HepG2 (cell line): ENCODE measurements around the gene TSPAN9. TPM values are rescaled to one million over a fixed set of nuclear protein-coding genes. Genes with fewer than 3 reads are reported as not detected.

Experiments
- ATAC-seq: fragments of 200-7000 bp; cut with Tn5 transposase; 3 replicates; pipeline ENCODE4 v1.9.1; 2020; ENCODE audit warnings: mild to moderate bottlenecking, moderate library complexity
- BruUV-seq: library from RNA; stranded (reverse); fragments of 400-500 nt; replicated peaks from 2 replicates; lab custom pipeline; 2021; lab: Mats Ljungman, UMichigan
- CTCF ChIA-PET: fragments of 300-600 bp; formaldehyde crosslinking; extraction: SDS; loops from one replicate; lab custom pipeline; 2021; ENCODE audit warnings: low total read pairs, inconsistent platforms, low intra/inter-chr PET ratio; lab: Yijun Ruan, JAX
- POLR2A ChIA-PET: fragments of 350-600 bp; sonication (Branson Sonifier 250); formaldehyde crosslinking; loops from one replicate; lab custom pipeline; 2020; ENCODE audit warnings: antibody characterized with exemption, inconsistent platforms; lab: Yijun Ruan, JAX
- DNase-seq: peaks from one replicate; pipeline ENCODE4 v3.0.0-alpha.2; 2015; ENCODE audit warnings: low spot score
- FAIRE-seq: peaks from 3 replicates; lab custom pipeline; 2011; peaks lifted over from hg19 to GRCh38; lab: Jason Lieb, UNC
- H2AFZ ChIP-seq: one replicate; pipeline ENCODE4 v1.6.1; 2011; ENCODE audit warnings: low read length, inconsistent platforms
- H3K27ac ChIP-seq: fragments of 300-600 bp; 3 replicates; pipeline ENCODE4 v1.8.0; 2011; ENCODE audit warnings: mixed run types, mild to moderate bottlenecking, mixed read lengths, low read length, inconsistent platforms; ENCODE audit not compliant: insufficient read depth; ENCODE audit errors: extremely low read length
- H3K27me3 ChIP-seq, 2 experiments: fragments of 200-600 bp in 1 of 2; 2 replicates in 1 of 2; 3 replicates in 1 of 2; pipeline versions ENCODE4 v1.6.0 to v1.8.0; 2011; ENCODE audit warnings: low read length in 2 of 2, mild to moderate bottlenecking in 2 of 2, moderate library complexity in 2 of 2, inconsistent platforms in 1 of 2; ENCODE audit not compliant: insufficient read depth in 2 of 2, control insufficient read depth in 1 of 2
- H3K36me3 ChIP-seq, 2 experiments: fragments of 200-600 bp in 1 of 2; replicated peaks in 1 of 2; 2 replicates in 1 of 2; 3 replicates in 1 of 2; pipeline versions ENCODE4 v1.5.1 to v1.8.0; 2011; ENCODE audit warnings: low read length in 2 of 2, inconsistent platforms in 1 of 2; ENCODE audit not compliant: insufficient read depth in 2 of 2, control insufficient read depth in 1 of 2
- H3K4me1 ChIP-seq: 2 replicates; pipeline ENCODE4 v1.5.1; 2012; ENCODE audit warnings: low read length, inconsistent platforms; ENCODE audit not compliant: insufficient read depth
- H3K4me2 ChIP-seq: 2 replicates; pipeline ENCODE4 v1.6.0; 2011; ENCODE audit warnings: low read depth, low read length, inconsistent platforms
- H3K4me3 ChIP-seq, 3 experiments: fragments of 200-600 bp in 1 of 3; sonication (generic), shearing (Covaris generic) in 1 of 3; replicated peaks in 1 of 3; 2 replicates each; pipeline ENCODE4 v1.5.1; 2011 to 2016; ENCODE audit warnings: low read length in 3 of 3, inconsistent platforms in 2 of 3, low read depth in 2 of 3, mild to moderate bottlenecking in 2 of 3, control low read depth in 1 of 3, mixed read lengths in 1 of 3; ENCODE audit not compliant: insufficient read depth in 1 of 3
- H3K79me2 ChIP-seq: one replicate; pipeline ENCODE4 v1.6.1; 2011; ENCODE audit warnings: low read length, inconsistent platforms; ENCODE audit not compliant: insufficient read depth
- H3K9ac ChIP-seq: 2 replicates; pipeline ENCODE4 v1.6.0; 2011; ENCODE audit warnings: mild to moderate bottlenecking, low read depth, low read length, inconsistent platforms; ENCODE audit not compliant: insufficient read depth
- H3K9me3 ChIP-seq: 2 replicates; pipeline ENCODE4 v1.5.1; 2012; ENCODE audit warnings: mild to moderate bottlenecking, low read length
- H4K20me1 ChIP-seq: 2 replicates; pipeline ENCODE4 v1.6.0; 2011; ENCODE audit warnings: inconsistent platforms, mild to moderate bottlenecking, low read length, moderate library complexity; ENCODE audit not compliant: insufficient read depth
- CREM ChIP-seq, 2 experiments: sonication (generic) in 1 of 2; formaldehyde crosslinking in 1 of 2; IDR thresholded peaks; 2 replicates each; pipeline versions ENCODE4 v1.4.0 to v1.6.1; 2016 to 2020; ENCODE audit warnings: antibody characterized with exemption in 1 of 2, mild to moderate bottlenecking in 1 of 2, missing genetic modification reagents in 1 of 2
- DPF2 ChIP-seq: sonication (generic); formaldehyde crosslinking; IDR thresholded peaks from 2 replicates; pipeline ENCODE4 v1.4.0; 2020; ENCODE audit warnings: mild to moderate bottlenecking, low read depth, missing genetic modification reagents, borderline replicate concordance
- JDP2 ChIP-seq: sonication (generic); formaldehyde crosslinking; IDR thresholded peaks from 2 replicates; pipeline ENCODE4 v1.8.1; 2022; ENCODE audit warnings: missing genetic modification reagents, borderline replicate concordance
- TBX2 ChIP-seq: sonication (generic); formaldehyde crosslinking; IDR thresholded peaks from 2 replicates; pipeline ENCODE4 v1.5.0; 2020; ENCODE audit warnings: missing genetic modification reagents, mild to moderate bottlenecking, borderline replicate concordance
- ZBTB21 ChIP-seq: sonication (generic); formaldehyde crosslinking; IDR thresholded peaks from 2 replicates; pipeline ENCODE4 v1.4.0; 2020; ENCODE audit warnings: missing genetic modification reagents
- ZNF160 ChIP-seq: sonication (generic); formaldehyde crosslinking; IDR thresholded peaks from 2 replicates; pipeline ENCODE4 v1.8.0; 2022; ENCODE audit warnings: mild to moderate bottlenecking, inconsistent platforms, missing genetic modification reagents
- ZNF225 ChIP-seq: sonication (generic); formaldehyde crosslinking; IDR thresholded peaks from 2 replicates; pipeline ENCODE4 v1.4.0; 2020; ENCODE audit warnings: mild to moderate bottlenecking, missing genetic modification reagents
- ZNF367 ChIP-seq: sonication (generic); formaldehyde crosslinking; IDR thresholded peaks from 2 replicates; pipeline ENCODE4 v1.4.0; 2020; ENCODE audit warnings: missing genetic modification reagents, borderline replicate concordance
- ZNF430 ChIP-seq: sonication (generic); formaldehyde crosslinking; IDR thresholded peaks from 2 replicates; pipeline ENCODE4 v1.9.0; 2021; ENCODE audit warnings: mild to moderate bottlenecking, missing genetic modification reagents
- ZNF484 ChIP-seq: sonication (generic); formaldehyde crosslinking; IDR thresholded peaks from 2 replicates; pipeline ENCODE4 v1.5.1; 2020; ENCODE audit warnings: mild to moderate bottlenecking, low read depth, missing genetic modification reagents, borderline replicate concordance
- ZNF749 ChIP-seq: sonication (generic); formaldehyde crosslinking; IDR thresholded peaks from 2 replicates; pipeline ENCODE4 v1.8.0; 2022; ENCODE audit warnings: mild to moderate bottlenecking, missing genetic modification reagents, moderate library complexity, borderline replicate concordance
- WGBS: methylation state at CpG from one replicate; pipeline ENCODE4 v1.1.6; 2017; ENCODE audit warnings: low lambda C conversion rate; 5-methylcytosine and 5-hydroxymethylcytosine counted together
- in situ Hi-C: cut with HindIII; loops from 2 replicates; pipeline ENCODE4 v1.10.0; 2017; ENCODE audit warnings: low pct_unique_long_range_greater_than_20kb; ENCODE audit not compliant: extremely low pct_ligation_motif_present
- intact Hi-C: fragments of 100-400 bp; cut with micrococcal nuclease; formaldehyde crosslinking; loops from one replicate; pipeline ENCODE4 v1.10.0; 2022; ENCODE audit not compliant: unreplicated experiment
- polyA plus RNA-seq, 8 experiments: library from polyadenylated mRNA; depleted of rRNA in 3 of 8; stranded (reverse) in 7 of 8; unstranded in 1 of 8; fragments of >200 nt; fragmentation: Illumina TruSeq in 4 of 8; extraction: Trizol in 4 of 8; gene quantifications; 2 replicates each; pipeline versions ENCODE4 v1.2.1 to v1.2.3, GENCODE V29; 2011 to 2016; ENCODE audit warnings: low read depth in 4 of 8, missing spikeins in 1 of 8, mixed read lengths in 1 of 8; ENCODE audit not compliant: insufficient read depth in 1 of 8
- total RNA-seq, 5 experiments: library from RNA; depleted of rRNA; stranded (reverse); fragments of >200 nt; fragmentation: Illumina TruSeq; extraction: Trizol; gene quantifications; 2 replicates each; pipeline ENCODE4 v1.2.3, GENCODE V29; 2016; ENCODE audit warnings: low read depth in 1 of 5
- TF ChIP-seq, protein P1 (sequence below): IDR thresholded peaks from 2 replicates; pipeline ENCODE4 v1.6.1; 2016; ENCODE audit warnings: control low read depth
- TF ChIP-seq, protein P2 (sequence below): sonication (generic); formaldehyde crosslinking; IDR thresholded peaks from 2 replicates; pipeline ENCODE4 v1.4.0; 2020; ENCODE audit warnings: missing genetic modification reagents

TSPAN9 gene
- total and polyA plus RNA-seq, 2 of the 13 experiments (the other 11 are each of a cell fraction or from before 2014, with no cell fraction given): 18.1 to 42.3 TPM

DNA sequence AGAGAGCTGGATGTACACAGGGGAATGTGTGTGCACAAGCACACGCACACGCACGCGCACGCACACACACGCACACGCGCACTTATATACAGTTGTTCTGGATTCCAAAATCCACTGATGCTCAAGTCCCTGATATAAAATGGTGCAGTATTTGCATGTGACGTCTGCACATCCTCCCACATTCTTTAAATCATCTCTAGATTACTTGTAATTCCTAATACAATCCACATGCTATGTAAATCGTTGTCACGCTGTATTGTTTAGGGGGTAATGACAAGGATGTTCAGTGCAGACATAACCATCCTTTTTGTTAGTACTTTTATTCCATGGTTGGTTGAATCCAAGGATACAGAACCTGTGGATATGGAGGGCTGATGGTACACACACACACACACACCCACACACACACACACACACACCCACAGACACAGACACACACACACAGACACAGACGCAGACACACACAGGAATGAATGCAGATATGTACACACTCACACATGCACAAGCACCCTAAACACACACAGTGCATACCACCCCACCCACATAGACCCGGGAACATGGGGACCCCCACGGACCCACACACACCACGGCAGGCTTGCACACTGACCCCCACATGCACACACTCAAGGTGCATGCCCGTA lies 225.3 kb downstream of the TSPAN9 start:
- 58% methylated on average over 16 of the region's 16 CpGs for WGBS
- FAIRE-seq (no peak), ATAC-seq (no peak), DNase-seq (no peak)
- no peak overlapping the region for H2AFZ ChIP-seq
- no peaks in the 10 kb centered on the region for H3K9me3 ChIP-seq
- intact Hi-C loops (loop anchor here (5.0 kb wide), 1 partner anchor 155 kb away; no protein-coding TSS in a partner anchor), in situ Hi-C loops (loop anchor here (10.0 kb wide), 1 partner anchor 972 kb away; the partner anchor contains the start of gene CCND2)
- H3K4me3 ChIP-seq: no peak overlapping the region
- no peaks in the 10 kb centered on the region for H3K36me3 ChIP-seq
- TF ChIP-seq ZBTB21 (no peak), ZNF225 (CRISPR knock-in tag) (no peak), CREM (IDR thresholded peaks at IDR 0.05) (no peak), CREM (CRISPR knock-in tag; IDR thresholded peaks at IDR 0.05) (no peak)
- H4K20me1 ChIP-seq: no peaks in the 10 kb centered on the region; the same call in 1 of the 2 replicates
- peaks cover 29% of the 10 kb centered on the region for H3K4me1 ChIP-seq
- H3K27me3 ChIP-seq: peaks cover 4 to 59% of the 10 kb centered on the region in 2 experiments
- CTCF ChIA-PET: no interaction called here
- BruUV-seq: no TSS peak
- POLR2A ChIA-PET: no interaction called here
- H3K4me2 ChIP-seq: no peak overlapping the region
- H3K9ac ChIP-seq: no peak overlapping the region
- H3K27ac ChIP-seq: no peak overlapping the region
- H3K79me2 ChIP-seq: no peaks in the 10 kb centered on the region

DNA sequence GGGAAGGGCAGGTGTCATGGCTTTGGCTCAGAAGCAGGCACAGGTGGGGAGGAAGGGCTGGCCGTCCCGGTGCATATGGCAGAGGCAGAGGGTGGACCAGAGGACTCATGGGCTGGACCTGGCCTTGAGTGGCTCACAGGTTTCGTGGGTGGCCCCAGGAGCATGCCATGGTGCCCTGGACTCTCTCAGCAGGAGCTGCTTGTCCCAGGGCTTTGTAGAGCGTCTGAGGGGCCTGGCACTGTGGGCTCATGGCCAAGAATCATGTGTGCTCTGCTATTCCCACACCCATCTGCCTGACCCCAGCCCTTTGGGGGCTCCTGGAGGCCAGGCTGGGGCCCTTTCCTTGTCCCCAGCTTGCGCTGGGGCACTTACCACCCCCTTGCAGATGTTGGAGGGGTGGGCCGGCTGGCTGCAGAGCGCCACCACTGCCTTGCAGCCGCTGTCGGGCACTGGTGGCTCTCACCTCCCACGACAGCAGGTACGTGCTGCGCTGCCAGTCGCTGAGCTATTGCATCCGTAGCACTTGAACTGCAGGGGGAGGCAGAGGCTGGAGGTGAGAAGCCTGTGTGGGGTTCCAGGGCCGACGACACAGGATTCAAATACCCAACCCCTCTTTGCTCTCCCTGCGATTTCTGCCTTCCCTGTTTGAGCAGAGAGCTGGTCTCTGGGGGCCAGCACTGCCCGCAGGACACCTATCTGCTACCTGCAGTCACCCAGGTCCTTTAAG lies 226.4 kb downstream of the TSPAN9 start:
- H2AFZ ChIP-seq: no peak overlapping the region
- no peak for FAIRE-seq
- peaks cover 5 to 61% of the 10 kb centered on the region in 2 experiments for H3K27me3 ChIP-seq
- H3K4me2 ChIP-seq: peak overlapping the region; percentile 90
- H3K36me3 ChIP-seq: no peaks in the 10 kb centered on the region
- BruUV-seq: no TSS peak
- ChIA-PET POLR2A (no interaction called here), CTCF (no interaction called here)
- DNase-seq: peak; percentile 52
- H3K4me1 ChIP-seq: peaks cover 29% of the 10 kb centered on the region
- H3K27ac ChIP-seq: no peak overlapping the region
- H3K9me3 ChIP-seq: no peaks in the 10 kb centered on the region
- H3K4me3 ChIP-seq: peak overlapping the region in 1 of 3 experiments; percentile 53; a peak in 1 of 6 replicates
- H3K9ac ChIP-seq: 0 out of 2 replicates have a peak overlapping the region, but pooled peaks have one; percentile 39
- no peaks in the 10 kb centered on the region; the same call in 1 of the 2 replicates for H4K20me1 ChIP-seq
- intact Hi-C loops (loop anchor here (5.0 kb wide), 1 partner anchor 154 kb away; no protein-coding TSS in a partner anchor), in situ Hi-C loops (loop anchor here (10.0 kb wide), 1 partner anchor 971 kb away; the partner anchor contains the start of gene CCND2)
- ATAC-seq: peak; percentile 53
- 60% methylated on average over 2 of the region's 18 CpGs for WGBS
- no peaks in the 10 kb centered on the region for H3K79me2 ChIP-seq
- TF ChIP-seq DPF2 (CRISPR knock-in tag) (no peak), ZNF749 (no peak), ZNF430 (no peak), JDP2 (CRISPR knock-in tag) (no peak), ZNF160 (CRISPR knock-in tag) (no peak), ZNF484 (CRISPR knock-in tag) (no peak), TBX2 (CRISPR knock-in tag) (no peak), ZNF367 (CRISPR knock-in tag) (no peak)
- TF ChIP-seq, protein P1, sequence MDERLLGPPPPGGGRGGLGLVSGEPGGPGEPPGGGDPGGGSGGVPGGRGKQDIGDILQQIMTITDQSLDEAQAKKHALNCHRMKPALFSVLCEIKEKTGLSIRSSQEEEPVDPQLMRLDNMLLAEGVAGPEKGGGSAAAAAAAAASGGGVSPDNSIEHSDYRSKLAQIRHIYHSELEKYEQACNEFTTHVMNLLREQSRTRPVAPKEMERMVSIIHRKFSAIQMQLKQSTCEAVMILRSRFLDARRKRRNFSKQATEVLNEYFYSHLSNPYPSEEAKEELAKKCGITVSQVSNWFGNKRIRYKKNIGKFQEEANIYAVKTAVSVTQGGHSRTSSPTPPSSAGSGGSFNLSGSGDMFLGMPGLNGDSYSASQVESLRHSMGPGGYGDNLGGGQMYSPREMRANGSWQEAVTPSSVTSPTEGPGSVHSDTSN (CRISPR knock-in tag): no peak
- TF ChIP-seq, protein P2, sequence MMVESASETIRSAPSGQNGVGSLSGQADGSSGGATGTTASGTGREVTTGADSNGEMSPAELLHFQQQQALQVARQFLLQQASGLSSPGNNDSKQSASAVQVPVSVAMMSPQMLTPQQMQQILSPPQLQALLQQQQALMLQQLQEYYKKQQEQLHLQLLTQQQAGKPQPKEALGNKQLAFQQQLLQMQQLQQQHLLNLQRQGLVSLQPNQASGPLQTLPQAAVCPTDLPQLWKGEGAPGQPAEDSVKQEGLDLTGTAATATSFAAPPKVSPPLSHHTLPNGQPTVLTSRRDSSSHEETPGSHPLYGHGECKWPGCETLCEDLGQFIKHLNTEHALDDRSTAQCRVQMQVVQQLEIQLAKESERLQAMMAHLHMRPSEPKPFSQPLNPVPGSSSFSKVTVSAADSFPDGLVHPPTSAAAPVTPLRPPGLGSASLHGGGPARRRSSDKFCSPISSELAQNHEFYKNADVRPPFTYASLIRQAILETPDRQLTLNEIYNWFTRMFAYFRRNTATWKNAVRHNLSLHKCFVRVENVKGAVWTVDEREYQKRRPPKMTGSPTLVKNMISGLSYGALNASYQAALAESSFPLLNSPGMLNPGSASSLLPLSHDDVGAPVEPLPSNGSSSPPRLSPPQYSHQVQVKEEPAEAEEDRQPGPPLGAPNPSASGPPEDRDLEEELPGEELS (CRISPR knock-in tag): no peak
